ENCODE data around the gene GALT.

Gene GALT

DNA sequence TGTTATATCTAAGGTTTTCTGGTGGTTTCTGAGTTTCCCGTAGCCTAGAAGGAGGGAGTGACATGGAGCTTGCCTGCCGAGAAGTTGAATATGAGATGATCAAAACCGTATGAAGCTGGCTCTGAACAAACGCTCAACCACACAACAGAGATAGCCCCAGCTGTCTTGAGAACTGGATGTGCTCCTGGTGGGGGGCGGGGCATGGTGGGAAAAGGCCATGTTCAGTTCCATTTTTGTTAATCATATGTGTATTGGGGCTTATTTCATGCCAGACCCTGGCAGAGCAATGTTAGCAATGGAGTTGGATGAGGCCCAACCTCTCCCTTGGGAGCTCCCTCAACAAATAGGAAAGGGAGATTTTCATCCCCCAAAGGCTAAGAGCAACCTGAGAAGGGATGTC is 39.8 kb downstream of the GALT start:
- DNase-seq, result no peak

GRCh38 chr9:34686732-34687131 is 40.3 kb downstream of the GALT start:
- DNase-seq, result no peak

DNA sequence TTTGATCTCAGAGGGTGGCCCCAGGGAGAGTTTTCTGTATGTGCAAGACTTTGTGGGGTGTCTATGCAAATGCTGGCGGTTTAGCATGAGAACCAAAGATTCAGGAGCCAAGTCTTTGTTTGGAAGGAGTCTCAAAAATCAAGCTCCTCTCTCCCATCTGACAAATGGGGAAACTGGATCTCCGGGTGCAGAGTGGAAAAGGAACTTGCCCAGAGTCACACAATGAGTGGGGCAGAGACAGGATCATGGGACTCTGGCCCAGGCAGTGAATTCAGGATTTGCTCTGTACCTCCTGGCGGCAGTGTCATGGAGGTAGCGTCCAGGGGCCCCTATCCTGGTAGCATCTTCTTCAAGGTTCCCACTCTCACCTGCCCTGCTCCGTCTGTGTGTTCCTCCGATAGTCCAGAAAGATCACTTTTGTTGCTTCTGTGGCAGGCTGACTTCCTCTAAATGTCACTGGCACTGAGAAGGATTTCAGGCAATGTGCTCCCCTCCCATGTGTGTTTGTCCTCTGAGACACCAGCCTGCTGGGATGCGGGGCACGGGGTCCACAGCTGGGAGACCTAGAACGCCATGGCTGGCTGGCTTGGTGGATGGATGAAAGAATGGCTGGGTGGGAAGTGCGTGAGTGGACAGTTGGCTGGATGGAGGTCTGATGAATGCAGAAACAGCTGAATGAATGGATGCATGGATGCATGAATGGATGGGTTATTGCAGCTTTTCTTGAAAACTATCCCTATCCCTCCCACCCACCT is 41.0 kb downstream of the GALT start:
- DNase-seq, result no peak

- DNase-seq, result no peak
Observed at GRCh38 chr9:34688329-34689115, 42.0 kb downstream of the GALT start.

DNA sequence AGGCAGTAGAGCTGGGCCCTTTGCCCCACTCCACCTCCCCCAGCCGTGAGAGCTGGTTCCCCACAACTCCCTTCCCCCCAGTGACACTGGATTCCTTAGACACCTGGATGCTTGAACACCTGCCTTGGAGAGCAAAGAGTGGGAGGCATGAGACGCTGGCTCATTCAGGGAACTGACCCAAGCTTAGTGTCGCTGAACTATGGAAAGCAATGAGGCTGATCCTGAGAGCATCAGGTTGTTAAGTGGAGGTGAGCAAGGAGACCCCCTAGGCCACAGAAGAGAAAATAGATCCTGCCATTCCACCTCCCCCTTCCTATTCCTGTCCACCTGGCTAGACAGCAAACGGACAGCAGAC is 42.6 kb downstream of the GALT start:
- DNase-seq, result no peak

DNA sequence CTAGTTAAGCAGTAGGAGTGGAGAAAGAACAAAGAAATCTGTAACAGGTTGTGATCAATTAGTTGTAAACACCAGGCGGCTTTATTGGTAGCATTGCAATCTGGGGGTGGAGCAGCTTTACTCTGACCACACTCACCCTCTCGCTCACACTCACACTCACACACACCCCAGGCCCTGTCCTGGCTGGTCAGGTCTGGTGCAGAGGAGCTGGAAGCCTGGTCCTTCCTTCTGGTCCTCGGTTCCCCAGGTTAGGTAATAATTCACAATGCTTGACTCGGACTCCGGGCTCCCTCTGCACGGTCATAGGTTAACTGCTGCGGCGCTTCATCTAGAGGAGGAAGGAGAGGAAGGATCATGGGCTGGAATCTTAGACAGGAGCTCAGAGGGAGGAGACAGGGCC is 43.0 kb downstream of the GALT start:
- no peak for DNase-seq

- DNase-seq, result no peak
Observed at GRCh38 chr9:34690983-34691935, 44.8 kb downstream of the GALT start, which contains the start of gene CCL19. TSS of gene CCL19 (minus strand) at chr9:34691276. CDS start at chr9:34691139, 137 bp downstream.

- DNase-seq, result no peak
Observed at GRCh38 chr9:34691936-34692315, 45.5 kb downstream of the GALT start.

DNA sequence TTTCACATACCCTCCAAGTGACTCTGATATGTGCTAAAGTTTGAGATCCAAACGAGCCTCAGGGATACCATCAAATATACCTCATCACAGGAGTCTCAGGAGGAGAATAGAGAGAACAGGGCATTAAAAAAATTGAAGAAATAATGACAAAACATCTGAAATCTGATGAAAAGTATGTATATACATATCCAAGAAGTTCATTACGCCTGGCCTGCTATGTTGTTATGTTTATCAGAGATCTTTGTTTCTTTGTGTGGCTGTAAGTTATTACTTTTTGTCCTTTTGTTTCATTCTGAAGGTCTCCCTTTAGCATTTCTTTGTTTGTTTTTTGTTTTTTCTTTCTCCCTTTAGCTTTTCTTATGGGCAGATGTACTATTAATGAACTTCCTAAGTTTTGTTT is 47.1 kb downstream of the GALT start:
- no peak for DNase-seq

- no peak for DNase-seq
Observed at GRCh38 chr9:34694811-34695210, 48.3 kb downstream of the GALT start.

Data from NCI-H446 treated with DMSO at 0.1 percent for 48 hours (cell line).